ENCODE results near the gene ERP44.
"Not testable (repeated sequence)": the region's sequence is repeated elsewhere in the genome, so short reads cannot be mapped to it uniquely, and the experiment has no call there.

ERP44 gene

GRCh38 chr9:100063185-100063584 is 35.6 kb downstream of the ERP44 start:
- peaks cover 12% of the 10 kb centered on the region for H3K36me3 ChIP-seq
- H3K27me3 ChIP-seq = no peaks in the 10 kb centered on the region
- TF ChIP-seq CTCF (IDR thresholded peaks at IDR 0.05) = no peak
- peaks cover 0 to 3% of the 10 kb centered on the region in 2 experiments for H3K4me1 ChIP-seq (ENCODE audit: control insufficient read depth in 1 of 2, insufficient read depth in 1 of 2, low read depth in 1 of 2, low read length in 1 of 2)
- H3K9me3 ChIP-seq = no peaks in the 10 kb centered on the region
- H3K27ac ChIP-seq = no peak overlapping the region
- no peak overlapping the region for H3K4me3 ChIP-seq (ENCODE audit: low read depth in 1 of 2, low read length in 1 of 2)

GRCh38 chr9:100062683-100063082 is 36.1 kb downstream of the ERP44 start:
- H3K27me3 ChIP-seq; H3K4me3 ChIP-seq (ENCODE audit: low read depth in 1 of 2, low read length in 1 of 2); H3K27ac ChIP-seq; H3K4me1 ChIP-seq (ENCODE audit: control insufficient read depth in 1 of 2, insufficient read depth in 1 of 2, low read depth in 1 of 2, low read length in 1 of 2); H3K9me3 ChIP-seq: not testable (repeated sequence)
- peaks cover 17% of the 10 kb centered on the region for H3K36me3 ChIP-seq

- no peak overlapping the region for H3K27ac ChIP-seq
- no peaks in the 10 kb centered on the region for H3K9me3 ChIP-seq
- no peaks in the 10 kb centered on the region for H3K27me3 ChIP-seq
- no peak for TF ChIP-seq CTCF (IDR thresholded peaks at IDR 0.05)
- H3K36me3 ChIP-seq = peaks cover 36% of the 10 kb centered on the region
- no peaks in the 10 kb centered on the region for H3K4me1 ChIP-seq (ENCODE audit: control insufficient read depth in 1 of 2, insufficient read depth in 1 of 2, low read depth in 1 of 2, low read length in 1 of 2)
- H3K4me3 ChIP-seq (ENCODE audit: low read depth in 1 of 2, low read length in 1 of 2) = no peak overlapping the region
Observed at GRCh38 chr9:100058699-100059579, 39.9 kb downstream of the ERP44 start.

GRCh38 chr9:100057624-100058023 is 41.2 kb downstream of the ERP44 start:
- no peaks in the 10 kb centered on the region for H3K4me1 ChIP-seq (ENCODE audit: control insufficient read depth in 1 of 2, insufficient read depth in 1 of 2, low read depth in 1 of 2, low read length in 1 of 2)
- peaks cover 36% of the 10 kb centered on the region for H3K36me3 ChIP-seq
- H3K9me3 ChIP-seq = no peaks in the 10 kb centered on the region
- H3K27me3 ChIP-seq = no peaks in the 10 kb centered on the region
- no peak for TF ChIP-seq CTCF (IDR thresholded peaks at IDR 0.05)
- H3K27ac ChIP-seq = no peak overlapping the region
- no peak overlapping the region for H3K4me3 ChIP-seq (ENCODE audit: low read depth in 1 of 2, low read length in 1 of 2)

GRCh38 chr9:100056561-100056960 is 42.2 kb downstream of the ERP44 start:
- H3K27me3 ChIP-seq = no peaks in the 10 kb centered on the region
- H3K36me3 ChIP-seq = peaks cover 41% of the 10 kb centered on the region
- TF ChIP-seq CTCF (IDR thresholded peaks at IDR 0.05) = no peak
- H3K4me3 ChIP-seq (ENCODE audit: low read depth in 1 of 2, low read length in 1 of 2) = no peak overlapping the region
- peaks cover 4 to 6% of the 10 kb centered on the region in 2 experiments for H3K4me1 ChIP-seq (ENCODE audit: control insufficient read depth in 1 of 2, insufficient read depth in 1 of 2, low read depth in 1 of 2, low read length in 1 of 2)
- no peak overlapping the region for H3K27ac ChIP-seq
- H3K9me3 ChIP-seq = no peaks in the 10 kb centered on the region

GRCh38 chr9:100052375-100052774 is 46.4 kb downstream of the ERP44 start:
- Histone ChIP-seq H3K36me3 (peaks cover 38% of the 10 kb centered on the region), H3K4me3 (ENCODE audit: low read depth in 1 of 2, low read length in 1 of 2) (no peak overlapping the region), H3K27me3 (no peaks in the 10 kb centered on the region), H3K4me1 (ENCODE audit: control insufficient read depth in 1 of 2, insufficient read depth in 1 of 2, low read depth in 1 of 2, low read length in 1 of 2) (peaks cover 4 to 6% of the 10 kb centered on the region in 2 experiments), H3K27ac (no peak overlapping the region), H3K9me3 (no peaks in the 10 kb centered on the region)
- no peak for TF ChIP-seq CTCF (IDR thresholded peaks at IDR 0.05)
